HEK293 (cell line): ENCODE data around the gene POLR2L.

Experiments
- CTCF ChIA-PET: fragments of 350-600 bp; formaldehyde crosslinking; extraction: SDS; loops from one replicate; lab custom pipeline; 2021; ENCODE audit warnings: antibody characterized with exemption; lab: Yijun Ruan, JAX
- POLR2A ChIA-PET: fragments of 300-600 bp; formaldehyde crosslinking; extraction: SDS; loops from one replicate; lab custom pipeline; 2020; ENCODE audit warnings: antibody characterized with exemption, inconsistent platforms; lab: Yijun Ruan, JAX
- H3K27ac ChIP-seq: fragments of 200-500 bp; sonication (Bioruptor generic); 2 replicates; pipeline ENCODE4 v1.5.1; 2014; ENCODE audit warnings: low read depth, low read length, control low read depth, inconsistent platforms; ENCODE audit errors: extremely low read depth
- H3K36me3 ChIP-seq, 2 experiments: fragments of 200-500 bp in 1 of 2; sonication (Bioruptor generic) in 1 of 2; 1 replicate in 1 of 2; 2 replicates in 1 of 2; pipeline ENCODE4 v1.5.1; 2014 to 2017; ENCODE audit warnings: inconsistent platforms in 2 of 2, low read length in 2 of 2; ENCODE audit not compliant: control insufficient read depth in 2 of 2, insufficient read depth in 1 of 2
- H3K4me1 ChIP-seq: fragments of 200-500 bp; sonication (Bioruptor generic); 2 replicates; pipeline ENCODE4 v1.5.1; 2014; ENCODE audit warnings: mild to moderate bottlenecking, low read length, inconsistent platforms; ENCODE audit not compliant: control insufficient read depth, insufficient read depth
- H3K4me3 ChIP-seq: 2 replicates; pipeline ENCODE4 v1.5.1; 2011; ENCODE audit warnings: low read depth, mild to moderate bottlenecking, control low read depth, low read length, moderate library complexity
- H3K9me3 ChIP-seq: fragments of 200-500 bp; sonication (Bioruptor generic); 2 replicates; pipeline ENCODE4 v1.5.1; 2014; ENCODE audit warnings: low read depth, low read length, inconsistent platforms; ENCODE audit not compliant: control insufficient read depth, insufficient read depth
- BCL11B ChIP-seq: fragments of 450-650 bp; formaldehyde crosslinking; IDR thresholded peaks from 2 replicates; pipeline ENCODE4 v1.5.1; 2016; ENCODE audit warnings: low read depth, missing biosample characterization, missing genetic modification characterization
- BCL6B ChIP-seq: fragments of 450-650 bp; formaldehyde crosslinking; IDR thresholded peaks from 2 replicates; pipeline ENCODE4 v1.5.1; 2017; ENCODE audit warnings: missing biosample characterization, missing genetic modification characterization
- GLI2 ChIP-seq: fragments of 450-650 bp; formaldehyde crosslinking; IDR thresholded peaks from 2 replicates; pipeline ENCODE4; 2017; ENCODE audit warnings: missing biosample characterization, missing genetic modification characterization, low read depth, borderline replicate concordance
- GLIS1 ChIP-seq: fragments of 450-650 bp; formaldehyde crosslinking; IDR thresholded peaks from 2 replicates; pipeline ENCODE4 v1.5.1; 2016; ENCODE audit warnings: missing biosample characterization, missing genetic modification characterization
- GLIS2 ChIP-seq: fragments of 450-650 bp; formaldehyde crosslinking; IDR thresholded peaks from 2 replicates; pipeline ENCODE4 v1.5.1; 2016; ENCODE audit warnings: missing biosample characterization, missing genetic modification characterization
- HIC1 ChIP-seq: fragments of 450-650 bp; formaldehyde crosslinking; IDR thresholded peaks from 2 replicates; pipeline ENCODE4 v1.5.1; 2016; ENCODE audit warnings: missing biosample characterization, missing genetic modification characterization
- KLF8 ChIP-seq: fragments of 450-650 bp; formaldehyde crosslinking; IDR thresholded peaks from 2 replicates; pipeline ENCODE4 v1.5.1; 2016; ENCODE audit warnings: missing biosample characterization, missing genetic modification characterization
- MEIS1 ChIP-seq: sonication (generic); formaldehyde crosslinking; IDR thresholded peaks from 2 replicates; pipeline ENCODE4 v1.8.1; 2022; ENCODE audit warnings: missing genetic modification reagents, mild to moderate bottlenecking, borderline replicate concordance
- REPIN1 ChIP-seq: fragments of 450-650 bp; formaldehyde crosslinking; IDR thresholded peaks from 2 replicates; pipeline ENCODE4 v1.5.1; 2017; ENCODE audit warnings: missing biosample characterization, missing genetic modification characterization, low read depth
- SCRT1 ChIP-seq: fragments of 450-650 bp; formaldehyde crosslinking; IDR thresholded peaks from 2 replicates; pipeline ENCODE4 v1.5.1; 2016; ENCODE audit warnings: missing biosample characterization, missing genetic modification characterization, borderline replicate concordance
- SCRT2 ChIP-seq: fragments of 450-650 bp; formaldehyde crosslinking; IDR thresholded peaks from 2 replicates; pipeline ENCODE4 v1.5.1; 2016; ENCODE audit warnings: missing biosample characterization, missing genetic modification characterization
- SETDB1 ChIP-seq: IDR thresholded peaks from one replicate; pipeline ENCODE4 v1.6.1; 2017; ENCODE audit warnings: mild to moderate bottlenecking, low read length, moderate library complexity, mixed read lengths; ENCODE audit not compliant: insufficient read length
- ZBTB26 ChIP-seq: fragments of 450-650 bp; formaldehyde crosslinking; optimal IDR thresholded peaks from 2 replicates; pipeline ENCODE3; 2016; ENCODE audit warnings: missing biosample characterization, mild to moderate bottlenecking, missing genetic modification characterization
- ZBTB7A ChIP-seq: fragments of 450-650 bp; formaldehyde crosslinking; IDR thresholded peaks from 2 replicates; pipeline ENCODE4 v1.5.1; 2016; ENCODE audit warnings: low read depth, missing biosample characterization, missing genetic modification characterization
- ZEB2 ChIP-seq: fragments of 450-650 bp; formaldehyde crosslinking; IDR thresholded peaks from 2 replicates; pipeline ENCODE4 v1.5.1; 2016; ENCODE audit warnings: missing biosample characterization, missing genetic modification characterization
- ZIC2 ChIP-seq: fragments of 450-650 bp; formaldehyde crosslinking; IDR thresholded peaks from 2 replicates; pipeline ENCODE4 v1.5.1; 2016; ENCODE audit warnings: missing biosample characterization, missing genetic modification characterization
- ZNF140 ChIP-seq: fragments of 450-650 bp; formaldehyde crosslinking; IDR thresholded peaks from 2 replicates; pipeline ENCODE4 v1.5.1; 2016; ENCODE audit warnings: missing biosample characterization, missing genetic modification characterization
- ZNF23 ChIP-seq: fragments of 450-650 bp; formaldehyde crosslinking; IDR thresholded peaks from 2 replicates; pipeline ENCODE4 v1.5.1; 2016; ENCODE audit warnings: missing biosample characterization, missing genetic modification characterization, borderline replicate concordance
- ZNF248 ChIP-seq: fragments of 450-650 bp; formaldehyde crosslinking; IDR thresholded peaks from 2 replicates; pipeline ENCODE4 v1.5.1; 2017; ENCODE audit warnings: missing biosample characterization, missing genetic modification characterization
- ZNF341 ChIP-seq: fragments of 450-650 bp; formaldehyde crosslinking; IDR thresholded peaks from 2 replicates; pipeline ENCODE4; 2016; ENCODE audit warnings: low read depth, missing biosample characterization, missing genetic modification characterization
- ZNF362 ChIP-seq: fragments of 450-650 bp; formaldehyde crosslinking; IDR thresholded peaks from 2 replicates; pipeline ENCODE4 v1.5.1; 2016; ENCODE audit warnings: missing biosample characterization, missing genetic modification characterization
- ZNF423 ChIP-seq: fragments of 450-650 bp; formaldehyde crosslinking; IDR thresholded peaks from 2 replicates; pipeline ENCODE4 v1.5.1; 2016; ENCODE audit warnings: missing biosample characterization, missing genetic modification characterization
- ZNF580 ChIP-seq: fragments of 450-650 bp; formaldehyde crosslinking; IDR thresholded peaks from 2 replicates; pipeline ENCODE4 v1.5.1; 2016; ENCODE audit warnings: missing biosample characterization, missing genetic modification characterization
- ZNF660 ChIP-seq: fragments of 450-650 bp; IDR thresholded peaks from 2 replicates; pipeline ENCODE4 v1.5.1; 2018; ENCODE audit warnings: missing biosample characterization, mild to moderate bottlenecking, missing genetic modification characterization
- ZNF701 ChIP-seq: fragments of 450-650 bp; formaldehyde crosslinking; IDR thresholded peaks from 2 replicates; pipeline ENCODE4 v1.5.1; 2016; ENCODE audit warnings: missing biosample characterization, missing genetic modification characterization

POLR2L gene

GRCh38 chr11:802693-803466, 39.4 kb downstream of the POLR2L start (continued):
- no peak for TF ChIP-seq ZNF362
- TF ChIP-seq ZIC2 (tag by site-specific recombination), result no peak
- TF ChIP-seq MEIS1 (CRISPR knock-in tag), result no peak
- no peak for TF ChIP-seq ZNF140

- Histone ChIP-seq H3K4me1 (no peaks in the 10 kb centered on the region), H3K4me3 (no peak overlapping the region)
- POLR2A ChIA-PET, result no interaction called here
- TF ChIP-seq ZNF341 (tag by site-specific recombination) (no peak), SCRT2 (tag by site-specific recombination) (peak; percentile 78), SCRT1 (tag by site-specific recombination) (peak; percentile 70; the same call in 1 of the 2 replicates), HIC1 (peak; percentile 67; the same call in 1 of the 2 replicates), GLIS2 (tag by site-specific recombination) (0 out of 2 replicates have a peak, but pooled peaks have one; percentile 11), REPIN1 (tag by site-specific recombination) (no peak)
- TF ChIP-seq, all 188 proteins: peak for 4
- H3K9me3 ChIP-seq, result no peaks in the 10 kb centered on the region
- peaks cover 0 to 54% of the 10 kb centered on the region in 2 experiments; a peak in 1 of 3 replicates for H3K36me3 ChIP-seq
- H3K27ac ChIP-seq, result no peak overlapping the region
- CTCF ChIA-PET, result interaction anchor here (0.5 kb wide), 1 partner anchor 47 kb away, joined by 3 read pairs; no protein-coding TSS in a partner anchor
Observed at GRCh38 chr11:802018-802617, 40.2 kb downstream of the POLR2L start.

- Histone ChIP-seq H3K27ac (no peak overlapping the region), H3K4me3 (no peak overlapping the region), H3K4me1 (peaks cover 2% of the 10 kb centered on the region; the same call in 1 of the 2 replicates), H3K9me3 (no peaks in the 10 kb centered on the region), H3K36me3 (peaks cover 0 to 54% of the 10 kb centered on the region in 2 experiments; a peak in 1 of 3 replicates)
- CTCF ChIA-PET, result no interaction called here
- POLR2A ChIA-PET, result interaction anchor here (0.5 to 1.1 kb wide), 3 partner anchors 18 to 265 kb away, joined by 3 to 8 read pairs (median 3); partner anchors contain the start of gene GATD1
- TF ChIP-seq GLI2 (tag by site-specific recombination) (no peak), BCL6B (tag by site-specific recombination) (no peak), ZNF660 (tag by site-specific recombination) (no peak), ZEB2 (tag by site-specific recombination) (0 out of 2 replicates have a peak, but pooled peaks have one; percentile 37), ZNF701 (tag by site-specific recombination) (no peak), ZBTB7A (tag by site-specific recombination) (no peak), ZBTB26 (no peak), SETDB1 (no peak), ZNF248 (tag by site-specific recombination) (no peak), ZNF423 (tag by site-specific recombination) (no peak), ZNF580 (tag by site-specific recombination) (no peak), BCL11B (tag by site-specific recombination) (0 out of 2 replicates have a peak, but pooled peaks have one; percentile 30), KLF8 (tag by site-specific recombination) (no peak), SCRT2 (tag by site-specific recombination) (peak; percentile 7), ZNF23 (tag by site-specific recombination) (no peak), GLIS1 (tag by site-specific recombination) (peak; percentile 81)
Observed at GRCh38 chr11:801097-801780, 41.1 kb downstream of the POLR2L start.
